Gastrocnemius medialis (tissue), 4 donors: ENCODE measurements around the gene AK5.

Experiments
- POLR2A ChIP-seq, 2 donors: fragments of 450-650 bp; IDR thresholded peaks; one replicate each; pipeline ENCODE4 v1.6.1; 2017; ENCODE audit warnings: antibody characterized with exemption in 2 of 2, mild to moderate bottlenecking in 2 of 2, moderate library complexity in 2 of 2
- TF ChIP-seq, protein P1 (sequence below), 5 experiments: fragments of 450-650 bp in 3 of 5; fragments of 200-600 bp in 2 of 5; sonication (generic) in 2 of 5; IDR thresholded peaks in 4 of 5; conservative IDR thresholded peaks in 1 of 5; 1 replicate in 4 of 5; 2 replicates in 1 of 5; pipeline ENCODE4 v1.5.1; 2016 to 2019; ENCODE audit warnings: antibody characterized with exemption in 5 of 5, mild to moderate bottlenecking in 3 of 5, moderate library complexity in 3 of 5

DNA sequence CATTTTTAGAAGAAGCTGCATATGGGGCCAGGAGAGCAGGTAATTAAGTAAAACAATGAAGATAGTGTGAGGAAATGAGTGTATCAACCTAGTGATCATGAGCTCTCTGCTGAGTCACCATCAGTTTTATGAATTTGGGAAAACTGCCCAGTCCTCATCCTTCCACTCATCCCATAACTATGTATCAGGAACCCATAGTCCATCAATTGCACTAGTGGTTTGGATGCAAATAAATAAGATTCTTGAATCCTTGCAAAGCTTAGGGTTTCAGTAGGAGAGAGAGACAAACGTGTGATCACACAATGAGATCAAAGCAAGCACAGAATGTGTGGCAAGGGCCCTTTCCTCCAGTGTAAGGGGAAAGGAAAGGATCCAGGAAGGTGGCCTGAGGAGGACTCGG lies 255.0 kb downstream of the AK5 start:
- TF ChIP-seq POLR2A (IDR thresholded peaks at IDR 0.05), result no peak
- TF ChIP-seq, protein P1, sequence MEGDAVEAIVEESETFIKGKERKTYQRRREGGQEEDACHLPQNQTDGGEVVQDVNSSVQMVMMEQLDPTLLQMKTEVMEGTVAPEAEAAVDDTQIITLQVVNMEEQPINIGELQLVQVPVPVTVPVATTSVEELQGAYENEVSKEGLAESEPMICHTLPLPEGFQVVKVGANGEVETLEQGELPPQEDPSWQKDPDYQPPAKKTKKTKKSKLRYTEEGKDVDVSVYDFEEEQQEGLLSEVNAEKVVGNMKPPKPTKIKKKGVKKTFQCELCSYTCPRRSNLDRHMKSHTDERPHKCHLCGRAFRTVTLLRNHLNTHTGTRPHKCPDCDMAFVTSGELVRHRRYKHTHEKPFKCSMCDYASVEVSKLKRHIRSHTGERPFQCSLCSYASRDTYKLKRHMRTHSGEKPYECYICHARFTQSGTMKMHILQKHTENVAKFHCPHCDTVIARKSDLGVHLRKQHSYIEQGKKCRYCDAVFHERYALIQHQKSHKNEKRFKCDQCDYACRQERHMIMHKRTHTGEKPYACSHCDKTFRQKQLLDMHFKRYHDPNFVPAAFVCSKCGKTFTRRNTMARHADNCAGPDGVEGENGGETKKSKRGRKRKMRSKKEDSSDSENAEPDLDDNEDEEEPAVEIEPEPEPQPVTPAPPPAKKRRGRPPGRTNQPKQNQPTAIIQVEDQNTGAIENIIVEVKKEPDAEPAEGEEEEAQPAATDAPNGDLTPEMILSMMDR (IDR thresholded peaks at IDR 0.05 in 4 of 5, conservative IDR thresholded peaks at IDR 0.05 in 1 of 5), result no peak
